HFF-Myc (cell line): ENCODE measurements around the gene PCK2.

Experiments
- DNase-seq: peaks from one replicate; pipeline ENCODE4 v3.0.0-alpha.2; 2011; ENCODE audit warnings: low read depth; ENCODE audit errors: extremely low read depth
- H3K4me3 ChIP-seq: replicated peaks from 2 replicates; pipeline ENCODE4 v1.5.1; 2011; ENCODE audit warnings: low read depth, mild to moderate bottlenecking, control low read depth, low read length
- CTCF ChIP-seq: IDR thresholded peaks from 2 replicates; pipeline ENCODE4 v1.5.1; 2012; ENCODE audit warnings: mild to moderate bottlenecking, low read depth, low read length, control low read depth; ENCODE audit errors: missing control alignments

The PCK2 gene

GRCh38 chr14:24106672-24107271 lies 12.7 kb downstream of the PCK2 start:
- no peak overlapping the region for H3K4me3 ChIP-seq
- no peak for DNase-seq
- TF ChIP-seq CTCF, result no peak

GRCh38 chr14:24108336-24108874 lies 14.3 kb downstream of the PCK2 start:
- no peak for DNase-seq
- no peak for TF ChIP-seq CTCF
- H3K4me3 ChIP-seq, result no peak overlapping the region

- no peak overlapping the region for H3K4me3 ChIP-seq
- no peak for DNase-seq
- TF ChIP-seq CTCF, result no peak
These were observed 15.9 kb downstream of the PCK2 start for GRCh38 chr14:24110060-24110459.

- no peak for TF ChIP-seq CTCF
- H3K4me3 ChIP-seq, result no peak overlapping the region
- no peak for DNase-seq
These were observed 16.4 kb downstream of the PCK2 start for GRCh38 chr14:24110523-24110922.

GRCh38 chr14:24113379-24113800 lies 19.3 kb downstream of the PCK2 start:
- no peak for DNase-seq
- TF ChIP-seq CTCF, result no peak
- H3K4me3 ChIP-seq, result peak overlapping the region; percentile 82

- peak overlapping the region; percentile 82 for H3K4me3 ChIP-seq
- no peak for TF ChIP-seq CTCF
- peak; percentile 74 for DNase-seq
These were observed 19.9 kb downstream of the PCK2 start for GRCh38 chr14:24113801-24114531.
